ENCODE data around the gene PICK1.
"Not testable (repeated sequence)": the region's sequence is repeated elsewhere in the genome, so short reads cannot be mapped to it uniquely, and the experiment has no call there.

PICK1 gene

GRCh38 chr22:38097557-38098409, 40.6 kb downstream of the PICK1 start:
- no peak for DNase-seq

GRCh38 chr22:38098410-38099249, 41.4 kb downstream of the PICK1 start:
- no peak for DNase-seq

- no peak for DNase-seq
These were observed 46.4 kb downstream of the PICK1 start for GRCh38 chr22:38103641-38104040.

- DNase-seq = no peak
These were observed 46.9 kb downstream of the PICK1 start for GRCh38 chr22:38104084-38104483.

GRCh38 chr22:38106814-38107578, 49.8 kb downstream of the PICK1 start:
- no peak for DNase-seq

GRCh38 chr22:38107692-38108515, 50.7 kb downstream of the PICK1 start:
- no peak for DNase-seq

- DNase-seq = no peak
These were observed 51.5 kb downstream of the PICK1 start for GRCh38 chr22:38108561-38109319.

- DNase-seq = no peak
These were observed 52.3 kb downstream of the PICK1 start for GRCh38 chr22:38109371-38110001.

GRCh38 chr22:38110008-38110862, 53.0 kb downstream of the PICK1 start, which contains the start of gene BAIAP2L2:
TSS of gene BAIAP2L2 (minus strand) at chr22:38110684. CDS start at chr22:38110525, 159 bp downstream.
- no peak for DNase-seq

GRCh38 chr22:38110863-38111852, 54.0 kb downstream of the PICK1 start:
- no peak for DNase-seq

GRCh38 chr22:38111925-38112355, 54.7 kb downstream of the PICK1 start:
- no peak for DNase-seq

GRCh38 chr22:38112381-38112780, 55.2 kb downstream of the PICK1 start:
- DNase-seq = no peak

GRCh38 chr22:38114484-38115398, 57.5 kb downstream of the PICK1 start:
- peak; percentile 62 for DNase-seq

- DNase-seq = no peak
These were observed 58.4 kb downstream of the PICK1 start for GRCh38 chr22:38115423-38116205.

- not testable (repeated sequence) for DNase-seq
These were observed 60.4 kb downstream of the PICK1 start for GRCh38 chr22:38117556-38117955.

- DNase-seq = no peak
These were observed 61.0 kb downstream of the PICK1 start for GRCh38 chr22:38118182-38118581.
